ENCODE results near the gene BCAS4.

Gene BCAS4

GRCh38 chr20:50810842-50811241 is 16.0 kb downstream of the BCAS4 start:
- TF ChIP-seq ELF4 (IDR thresholded peaks at IDR 0.05): no peak
- no peak for TF ChIP-seq NFRKB (IDR thresholded peaks at IDR 0.05)
- TF ChIP-seq FOXK2 (IDR thresholded peaks at IDR 0.05): no peak
- no peak for TF ChIP-seq LEF1 (IDR thresholded peaks at IDR 0.05; ENCODE audit: borderline replicate concordance)
- no peak for TF ChIP-seq PKNOX1 (IDR thresholded peaks at IDR 0.05)
- TF ChIP-seq BHLHE40 (IDR thresholded peaks at IDR 0.05; ENCODE audit: borderline replicate concordance): no peak
- TF ChIP-seq SP1 (IDR thresholded peaks at IDR 0.05): no peak
- TF ChIP-seq CTBP1 (IDR thresholded peaks at IDR 0.05; ENCODE audit: borderline replicate concordance): no peak
- CTCF ChIA-PET: no interaction called here
- POLR2A ChIA-PET: no interaction called here
- DNase-seq (ENCODE audit: extremely low spot score): no peak

- ChIA-PET POLR2A (no interaction called here), CTCF (no interaction called here)
- TF ChIP-seq ARNT (IDR thresholded peaks at IDR 0.05) (no peak), TARDBP (IDR thresholded peaks at IDR 0.05) (no peak), L3MBTL2 (conservative IDR thresholded peaks at IDR 0.05) (no peak), ZNF384 (IDR thresholded peaks at IDR 0.05) (no peak), FOXK2 (IDR thresholded peaks at IDR 0.05) (no peak)
- DNase-seq (ENCODE audit: extremely low spot score): no peak
Measured at GRCh38 chr20:50813101-50813643, 18.3 kb downstream of the BCAS4 start.

- DNase-seq (ENCODE audit: extremely low spot score): no peak
- TF ChIP-seq TARDBP (IDR thresholded peaks at IDR 0.05) (no peak), HDGF (IDR thresholded peaks at IDR 0.05; ENCODE audit: borderline replicate concordance) (no peak), SP1 (IDR thresholded peaks at IDR 0.05) (no peak), FOXM1 (IDR thresholded peaks at IDR 0.05; ENCODE audit: borderline replicate concordance) (no peak), NFRKB (IDR thresholded peaks at IDR 0.05) (no peak), ELF4 (IDR thresholded peaks at IDR 0.05) (no peak), CTBP1 (IDR thresholded peaks at IDR 0.05; ENCODE audit: borderline replicate concordance) (no peak), LEF1 (IDR thresholded peaks at IDR 0.05; ENCODE audit: borderline replicate concordance) (no peak), ARNT (IDR thresholded peaks at IDR 0.05) (no peak), PKNOX1 (IDR thresholded peaks at IDR 0.05) (no peak), L3MBTL2 (conservative IDR thresholded peaks at IDR 0.05) (no peak), FOXA1 (IDR thresholded peaks at IDR 0.05) (no peak)
- ChIA-PET CTCF (interaction anchor here (1.2 kb wide), 1 partner anchor 19 kb away, joined by 4 read pairs; the partner anchor contains the start of gene BCAS4), POLR2A (no interaction called here)
Measured at GRCh38 chr20:50813801-50814200, 18.9 kb downstream of the BCAS4 start.

- ChIA-PET POLR2A (no interaction called here), CTCF (interaction anchor here (1.2 kb wide), 1 partner anchor 20 kb away, joined by 4 read pairs; the partner anchor contains the start of gene BCAS4)
- DNase-seq (ENCODE audit: extremely low spot score): no peak
- TF ChIP-seq ARNT (IDR thresholded peaks at IDR 0.05) (no peak), NFRKB (IDR thresholded peaks at IDR 0.05) (no peak), CTBP1 (IDR thresholded peaks at IDR 0.05; ENCODE audit: borderline replicate concordance) (no peak), PKNOX1 (IDR thresholded peaks at IDR 0.05) (no peak), LEF1 (IDR thresholded peaks at IDR 0.05; ENCODE audit: borderline replicate concordance) (no peak), SUZ12 (IDR thresholded peaks at IDR 0.05) (no peak), HDGF (IDR thresholded peaks at IDR 0.05; ENCODE audit: borderline replicate concordance) (no peak), FOXK2 (IDR thresholded peaks at IDR 0.05) (no peak), SP1 (IDR thresholded peaks at IDR 0.05) (no peak), BHLHE40 (IDR thresholded peaks at IDR 0.05; ENCODE audit: borderline replicate concordance) (no peak), FOXM1 (IDR thresholded peaks at IDR 0.05; ENCODE audit: borderline replicate concordance) (no peak), L3MBTL2 (conservative IDR thresholded peaks at IDR 0.05) (no peak), TARDBP (IDR thresholded peaks at IDR 0.05) (no peak), ZNF384 (IDR thresholded peaks at IDR 0.05) (no peak)
Measured at GRCh38 chr20:50814438-50815161, 19.7 kb downstream of the BCAS4 start.

- POLR2A ChIA-PET: no interaction called here
- CTCF ChIA-PET: no interaction called here
Measured at GRCh38 chr20:50815162-50815989, 20.5 kb downstream of the BCAS4 start.

More at GRCh38 chr20:50815162-50815989, 20.5 kb downstream of the BCAS4 start:
- DNase-seq (ENCODE audit: extremely low spot score): no peak
- TF ChIP-seq SP1 (IDR thresholded peaks at IDR 0.05): no peak
- no peak for TF ChIP-seq FOXK2 (IDR thresholded peaks at IDR 0.05)
- no peak for TF ChIP-seq TARDBP (IDR thresholded peaks at IDR 0.05)
- TF ChIP-seq ARNT (IDR thresholded peaks at IDR 0.05): no peak
- TF ChIP-seq BHLHE40 (IDR thresholded peaks at IDR 0.05; ENCODE audit: borderline replicate concordance): no peak
- no peak for TF ChIP-seq SUZ12 (IDR thresholded peaks at IDR 0.05)
- TF ChIP-seq ZNF384 (IDR thresholded peaks at IDR 0.05): no peak
- TF ChIP-seq FOXM1 (IDR thresholded peaks at IDR 0.05; ENCODE audit: borderline replicate concordance): no peak
- no peak for TF ChIP-seq CTBP1 (IDR thresholded peaks at IDR 0.05; ENCODE audit: borderline replicate concordance)
- TF ChIP-seq ELF4 (IDR thresholded peaks at IDR 0.05): no peak
- TF ChIP-seq LEF1 (IDR thresholded peaks at IDR 0.05; ENCODE audit: borderline replicate concordance): no peak
- no peak for TF ChIP-seq FOXA1 (IDR thresholded peaks at IDR 0.05)
- TF ChIP-seq NFRKB (IDR thresholded peaks at IDR 0.05): no peak
- no peak for TF ChIP-seq L3MBTL2 (conservative IDR thresholded peaks at IDR 0.05)
- no peak for TF ChIP-seq HDGF (IDR thresholded peaks at IDR 0.05; ENCODE audit: borderline replicate concordance)
- no peak for TF ChIP-seq PKNOX1 (IDR thresholded peaks at IDR 0.05)
